Kidney (tissue), 14 donors: ENCODE results near the gene DBNDD1. TPM values are rescaled to one million over a fixed set of nuclear protein-coding genes. Genes with fewer than 3 reads are reported as not detected.

Source experiments
- DNase-seq, 5 donors: peaks; one replicate each; pipeline ENCODE4 v3.0.0-alpha.2; 2013 to 2020
- FAIRE-seq: peaks from 2 replicates; lab custom pipeline; 2012; peaks lifted over from hg19 to GRCh38; lab: Jason Lieb, UNC
- H3K27ac ChIP-seq, 2 donors: one replicate each; pipeline ENCODE4 v1.7.0; 2013; ENCODE audit warnings: low read depth in 2 of 2, low read length in 2 of 2, inconsistent platforms in 1 of 2
- H3K27me3 ChIP-seq: one replicate; pipeline ENCODE4 v1.7.1; 2013; ENCODE audit warnings: low read length, inconsistent platforms; ENCODE audit not compliant: control insufficient read depth, insufficient read depth
- H3K36me3 ChIP-seq, 3 donors: one replicate each; pipeline versions ENCODE4 v1.7.0 to v1.7.1; 2013; ENCODE audit warnings: low read length in 3 of 3, control low read depth in 1 of 3, inconsistent platforms in 1 of 3; ENCODE audit not compliant: insufficient read depth in 3 of 3, control insufficient read depth in 2 of 3
- H3K4me1 ChIP-seq, 3 donors: one replicate each; pipeline versions ENCODE4 v1.7.0 to v1.7.1; 2013; ENCODE audit warnings: low read length in 3 of 3, inconsistent platforms in 1 of 3, low read depth in 1 of 3; ENCODE audit not compliant: control insufficient read depth in 2 of 3, insufficient read depth in 2 of 3
- H3K4me3 ChIP-seq, 3 donors: one replicate each; pipeline versions ENCODE4 v1.7.0 to v1.8.1; 2013; ENCODE audit warnings: low read length in 3 of 3, control low read depth in 1 of 3, inconsistent platforms in 1 of 3
- H3K9ac ChIP-seq, 3 donors: one replicate each; pipeline versions ENCODE4 v1.7.0 to v1.7.1; 2013; ENCODE audit warnings: low read length in 3 of 3, control low read depth in 1 of 3, inconsistent platforms in 1 of 3
- H3K9me3 ChIP-seq, 3 donors: one replicate each; pipeline versions ENCODE4 v1.7.0 to v1.7.1; 2013; ENCODE audit warnings: low read length in 3 of 3, control low read depth in 1 of 3, inconsistent platforms in 1 of 3; ENCODE audit not compliant: control insufficient read depth in 2 of 3, insufficient read depth in 1 of 3
- CTCF ChIP-seq: IDR thresholded peaks from 3 replicates; pipeline ENCODE4 v1.5.1; 2012; ENCODE audit warnings: mild to moderate bottlenecking, moderate library complexity, borderline replicate concordance; ENCODE audit not compliant: insufficient read depth; ENCODE audit errors: extremely low read depth
- intact Hi-C: fragments of 100-400 bp; cut with DNase I; formaldehyde crosslinking; loops from one replicate; pipeline ENCODE4 v1.11.1; 2022
- polyA plus RNA-seq: library from polyadenylated mRNA; stranded (reverse); fragments of 350-450 nt; fragmentation: Illumina TruSeq; extraction: RNeasy Lipid Tissue Mini Kit (QIAGEN cat#74804); gene quantifications from one replicate; pipeline ENCODE4 v1.2.3, GENCODE V29; 2014; ENCODE audit warnings: low read depth, low replicate concordance; ENCODE audit not compliant: insufficient read depth
- total RNA-seq: library from RNA; stranded (reverse); fragmentation: NEBNext Ultra II Directional; extraction: Animal tissue kit (Norgen Biotek cat#: 25700); gene quantifications from one replicate; pipeline ENCODE4 v1.2.1, GENCODE V29; 2021
- donor health status: control.
- donor health status: control.
- donor health status: control.
- donor health status: control.
- donor health status: control.
- donor health status: DM: yes; HTN: yes; CAD: no.
- donor health status: Normal renal cell carcinoma (clear cell type).

Gene DBNDD1
- total and polyA plus RNA-seq, 2 donors from 2014 or later, result 15.1 to 16.3 TPM

DNA sequence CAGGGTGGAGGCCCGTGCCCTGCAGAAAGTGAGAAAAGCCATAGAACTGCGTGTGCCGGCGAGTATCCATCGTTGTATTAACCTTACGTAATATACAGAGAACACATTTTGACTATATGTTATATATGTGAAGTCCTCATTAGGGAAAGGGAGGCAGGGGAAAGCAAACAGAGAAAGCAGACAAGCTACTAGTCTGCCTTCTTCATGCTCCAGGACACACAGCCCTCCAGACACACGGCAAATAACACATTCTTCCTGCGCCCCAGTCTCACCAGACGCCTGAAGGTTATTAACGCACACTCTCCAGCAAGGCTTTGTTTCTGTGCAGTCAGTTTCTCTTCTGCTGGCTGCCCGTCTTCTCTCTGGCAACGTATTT, 29.1 kb upstream of the DBNDD1 start:
- Histone ChIP-seq H3K9me3 (peaks cover 0 to 3% (median 0%) of the 10 kb centered on the region in 3 donors), H3K27me3 (no peaks in the 10 kb centered on the region), H3K36me3 (peaks cover 0 to 2% (median 0%) of the 10 kb centered on the region in 3 donors), H3K4me3 (peak overlapping the region in 1 of 3 donors; percentile 25), H3K27ac (no peak overlapping the region), H3K4me1 (peaks cover 0 to 13% (median 0%) of the 10 kb centered on the region in 3 donors), H3K9ac (no peak overlapping the region)
- intact Hi-C loops, result no loop called here
- peak in 3 of 5 donors; percentile 17 to 47 (median 37) for DNase-seq
- no peak for TF ChIP-seq CTCF
- no peak for FAIRE-seq

DNA sequence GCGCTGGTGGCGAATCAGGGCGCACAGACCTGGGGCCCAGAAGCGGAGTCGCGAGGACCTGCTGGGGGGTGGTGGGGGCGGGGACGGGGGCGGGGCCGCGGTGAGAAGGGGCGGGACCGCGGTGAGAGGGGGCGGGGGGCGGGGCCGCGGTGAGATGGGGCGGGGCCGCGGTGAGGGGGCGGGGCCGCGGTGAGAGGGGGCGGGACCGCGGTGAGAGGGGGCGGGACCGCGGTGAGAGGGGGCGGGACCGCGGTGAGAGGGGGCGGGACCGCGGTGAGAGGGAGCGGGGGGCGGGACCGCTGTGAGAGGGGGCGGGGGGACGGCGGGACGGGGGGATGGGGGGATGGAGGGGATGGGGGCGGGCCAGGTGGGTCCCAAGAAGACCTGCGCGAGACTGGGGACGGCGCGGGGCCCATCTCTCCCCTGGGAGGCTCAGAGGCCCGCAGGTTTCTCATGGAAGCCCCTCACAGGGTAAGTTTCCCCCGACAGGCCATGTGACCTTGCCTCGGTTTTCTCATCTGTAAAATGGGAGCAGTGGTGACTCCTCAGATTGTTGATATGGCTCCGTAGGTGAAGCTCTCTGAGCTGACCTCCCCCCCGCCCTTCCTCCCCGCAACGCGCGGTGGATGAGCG, 28.6 kb upstream of the DBNDD1 start:
- DNase-seq, result peak in 1 of 5 donors; percentile 85
- H3K4me1 ChIP-seq, result peaks cover 0 to 13% (median 0%) of the 10 kb centered on the region in 3 donors
- H3K27ac ChIP-seq, result peak overlapping the region in 1 of 2 donors; percentile 80
- H3K4me3 ChIP-seq, result peak overlapping the region in 1 of 3 donors; percentile 25
- FAIRE-seq, result no peak
- no peaks in the 10 kb centered on the region for H3K27me3 ChIP-seq
- H3K9me3 ChIP-seq, result no peaks in the 10 kb centered on the region
- no peak for TF ChIP-seq CTCF
- H3K36me3 ChIP-seq, result peaks cover 0 to 5% (median 3%) of the 10 kb centered on the region in 3 donors
- intact Hi-C loops, result no loop called here
- no peak overlapping the region for H3K9ac ChIP-seq

GRCh38 chr16:90046971-90047713, 27.9 kb upstream of the DBNDD1 start:
- H3K9me3 ChIP-seq, result no peaks in the 10 kb centered on the region
- H3K9ac ChIP-seq, result peak overlapping the region in 1 of 3 donors; percentile 6
- DNase-seq (peak; percentile 41 to 92 (median 88)), FAIRE-seq (no peak)
- intact Hi-C loops, result no loop called here
- TF ChIP-seq CTCF, result no peak
- peaks cover 0 to 13% (median 0%) of the 10 kb centered on the region in 3 donors for H3K4me1 ChIP-seq
- peaks cover 0 to 7% (median 5%) of the 10 kb centered on the region in 3 donors for H3K36me3 ChIP-seq
- no peaks in the 10 kb centered on the region for H3K27me3 ChIP-seq
- H3K27ac ChIP-seq, result peak overlapping the region; percentile 47 to 80
- H3K4me3 ChIP-seq, result peak overlapping the region; percentile 11 to 55 (median 38)
